K562 (cell line): Measurements from ENCODE around the gene CFAP20DC. TPM values are rescaled to one million over a fixed set of nuclear protein-coding genes. Genes with fewer than 3 reads are reported as not detected.

Source experiments
- ATAC-seq: fragments of 200-7000 bp; cut with Tn5 transposase; 3 replicates; pipeline ENCODE4 v1.9.1; 2020; ENCODE audit warnings: moderate library complexity
- BruUV-seq: library from RNA; stranded (reverse); fragments of 400-500 nt; replicated peaks from 2 replicates; lab custom pipeline; 2021; lab: Mats Ljungman, UMichigan
- CTCF ChIA-PET: fragments of 300-600 bp; formaldehyde crosslinking; extraction: SDS; loops from one replicate; lab custom pipeline; 2021; ENCODE audit warnings: low intra/inter-chr PET ratio; lab: Yijun Ruan, JAX
- POLR2A ChIA-PET: fragments of 300-600, 350-650 bp; sonication (Branson Sonifier 250); formaldehyde crosslinking; extraction: SDS; loops from one replicate; lab custom pipeline; 2021; ENCODE audit warnings: antibody characterized with exemption, inconsistent platforms; lab: Yijun Ruan, JAX
- DNase-seq, 4 experiments: peaks; one replicate each; pipeline versions ENCODE4 v3.0.0 to v3.0.0-alpha.2; 2011 to 2018; ENCODE audit warnings: low spot score in 3 of 4, mixed read lengths in 3 of 4; ENCODE audit errors: extremely low read depth in 1 of 4
- FAIRE-seq: peaks from 2 replicates; lab custom pipeline; 2011; peaks lifted over from hg19 to GRCh38; lab: Jason Lieb, UNC
- H2AFZ ChIP-seq: 2 replicates; pipeline ENCODE4 v1.6.0; 2011; ENCODE audit warnings: low read depth, low read length, control low read depth, inconsistent platforms
- H3K27ac ChIP-seq: fragments of 200-600 bp; 3 replicates; pipeline ENCODE4 v1.8.0; 2011; ENCODE audit warnings: low read depth, mild to moderate bottlenecking, control low read depth, inconsistent platforms, low read length, moderate library complexity, mixed read lengths; ENCODE audit errors: extremely low read depth
- H3K27me3 ChIP-seq, 2 experiments: fragments of 300-600 bp in 1 of 2; 2 replicates in 1 of 2; 3 replicates in 1 of 2; pipeline versions ENCODE4 v1.6.0 to v1.8.0; 2011; ENCODE audit warnings: inconsistent platforms in 2 of 2, low read length in 2 of 2, mild to moderate bottlenecking in 1 of 2, mixed read lengths in 1 of 2, moderate library complexity in 1 of 2; ENCODE audit not compliant: control insufficient read depth in 2 of 2, insufficient read depth in 2 of 2
- H3K36me3 ChIP-seq: fragments of 300-600 bp; 3 replicates; pipeline ENCODE4 v1.8.0; 2011; ENCODE audit warnings: mild to moderate bottlenecking, low read length, inconsistent platforms; ENCODE audit not compliant: control insufficient read depth, insufficient read depth
- H3K4me1 ChIP-seq, 2 experiments: fragments of 200-600 bp in 1 of 2; replicated peaks in 1 of 2; 2 replicates in 1 of 2; 3 replicates in 1 of 2; pipeline versions ENCODE4 v1.5.1 to v1.8.0; 2011; ENCODE audit warnings: inconsistent platforms in 2 of 2, low read length in 2 of 2, mild to moderate bottlenecking in 1 of 2, mixed read lengths in 1 of 2, moderate library complexity in 1 of 2; ENCODE audit not compliant: control insufficient read depth in 2 of 2, insufficient read depth in 2 of 2
- H3K4me2 ChIP-seq: 2 replicates; pipeline ENCODE4 v1.6.1; 2011; ENCODE audit warnings: low read length, control low read depth, inconsistent platforms, mixed read lengths; ENCODE audit not compliant: insufficient read depth
- H3K4me3 ChIP-seq: fragments of 200-600 bp; sonication (generic), shearing (Covaris generic); 2 replicates; pipeline ENCODE4 v1.5.1; 2016; ENCODE audit warnings: control low read depth, inconsistent platforms
- H3K79me2 ChIP-seq: fragments of 200-600 bp; 3 replicates; pipeline ENCODE4 v1.8.0; 2011; ENCODE audit warnings: low read length, inconsistent platforms; ENCODE audit not compliant: control insufficient read depth, insufficient read depth
- H3K9ac ChIP-seq, 2 experiments: 2 replicates each; pipeline versions ENCODE4 v1.6.0 to v1.6.1; 2011; ENCODE audit warnings: low read depth in 2 of 2, low read length in 2 of 2, control low read depth in 1 of 2, inconsistent platforms in 1 of 2, mild to moderate bottlenecking in 1 of 2, mixed read lengths in 1 of 2; ENCODE audit not compliant: insufficient read depth in 1 of 2
- H3K9me1 ChIP-seq: one replicate; pipeline ENCODE4 v1.6.0; 2011; ENCODE audit warnings: inconsistent platforms, mild to moderate bottlenecking, low read length, moderate library complexity; ENCODE audit not compliant: control insufficient read depth, insufficient read depth
- H3K9me3 ChIP-seq: replicated peaks from 2 replicates; pipeline ENCODE4 v1.5.1; 2011; ENCODE audit warnings: low read depth, low read length, inconsistent platforms; ENCODE audit not compliant: control insufficient read depth, insufficient read depth
- H4K20me1 ChIP-seq: replicated peaks from 2 replicates; pipeline ENCODE4 v1.6.1; 2011; ENCODE audit warnings: low read length, inconsistent platforms, mixed read lengths; ENCODE audit not compliant: control insufficient read depth, insufficient read depth
- CBX1 ChIP-seq: sonication (generic); IDR thresholded peaks from 2 replicates; pipeline ENCODE4 v1.6.1; 2016; ENCODE audit warnings: antibody characterized with exemption, low read depth, mild to moderate bottlenecking
- ELF4 ChIP-seq: fragments of 450-650 bp; formaldehyde crosslinking; IDR thresholded peaks from 2 replicates; pipeline ENCODE4 v1.4.0; 2022; ENCODE audit warnings: missing genetic modification characterization
- HDAC2 ChIP-seq: fragments of 450-650 bp; IDR thresholded peaks from 2 replicates; pipeline ENCODE4 v1.6.1; 2016; ENCODE audit warnings: mild to moderate bottlenecking
- HDAC6 ChIP-seq: IDR thresholded peaks from 2 replicates; pipeline ENCODE4 v1.6.1; 2012; ENCODE audit warnings: low read depth, mild to moderate bottlenecking, control low read depth, inconsistent platforms, low read length, moderate library complexity
- HNRNPL ChIP-seq: fragments of 200-400 bp; formaldehyde crosslinking; IDR thresholded peaks from 2 replicates; pipeline ENCODE4 v1.6.1; 2017; ENCODE audit warnings: low read depth, mild to moderate bottlenecking, low read length
- PHF21A ChIP-seq: fragments of 450-650 bp; IDR thresholded peaks from 2 replicates; pipeline ENCODE4 v1.6.1; 2017; ENCODE audit warnings: low read depth, borderline replicate concordance
- RNF2 ChIP-seq: sonication (generic); IDR thresholded peaks from 2 replicates; pipeline ENCODE4 v1.6.1; 2016
- STAT5A ChIP-seq: IDR thresholded peaks from 2 replicates; pipeline ENCODE4 v1.6.1; 2012; ENCODE audit warnings: low read length, inconsistent platforms, borderline replicate concordance
- TAF7 ChIP-seq: fragments of 450-650 bp; IDR thresholded peaks from 2 replicates; pipeline ENCODE4 v1.6.1; 2016; ENCODE audit warnings: missing genetic modification characterization, missing compliant biosample characterization
- U2AF2 ChIP-seq: fragments of 200-400 bp; formaldehyde crosslinking; optimal IDR thresholded peaks from 2 replicates; pipeline ENCODE3; 2017; ENCODE audit warnings: low read depth, mild to moderate bottlenecking, low read length
- WHSC1 ChIP-seq: IDR thresholded peaks from one replicate; pipeline ENCODE4 v1.6.1; 2012; ENCODE audit warnings: low read length, control low read depth, inconsistent platforms
- ZC3H8 ChIP-seq: fragments of 450-650 bp; IDR thresholded peaks from 2 replicates; pipeline ENCODE4 v1.6.1; 2017
- ZKSCAN3 ChIP-seq: fragments of 250-450 bp; sonication (Bioruptor Pico); IDR thresholded peaks from 2 replicates; pipeline ENCODE4 v1.4.0; 2020
- ZNF232 ChIP-seq: sonication (generic); formaldehyde crosslinking; IDR thresholded peaks from 2 replicates; pipeline ENCODE4 v1.8.0; 2022; ENCODE audit warnings: mild to moderate bottlenecking, missing genetic modification reagents
- ZNF584 ChIP-seq: fragments of 200-800 bp; sonication (Bioruptor generic); IDR thresholded peaks from 2 replicates; pipeline ENCODE4 v1.6.1; 2016; ENCODE audit warnings: low read depth, mild to moderate bottlenecking, missing genetic modification characterization, missing compliant biosample characterization
- ZNF707 ChIP-seq: fragments of 250-450 bp; sonication (Bioruptor Pico); conservative IDR thresholded peaks from 2 replicates; pipeline ENCODE4 v1.8.0; 2022; ENCODE audit warnings: inconsistent platforms, mild to moderate bottlenecking, moderate library complexity
- WGBS: fragments of 100-300 bp; shearing (Covaris generic); methylation state at CpG from one replicate; pipeline ENCODE4 v1.1.6; 2016; ENCODE audit warnings: low coverage, mixed read lengths; ENCODE audit not compliant: insufficient coverage; ENCODE audit errors: missing lambda C conversion rate; 5-methylcytosine and 5-hydroxymethylcytosine counted together
- in situ Hi-C: fragments of 300-500 bp; cut with MboI; formaldehyde crosslinking; loops from 4 replicates; pipeline ENCODE4 v1.15.0; 2018; ENCODE audit warnings: inconsistent platforms, mixed read lengths
- intact Hi-C: fragments of 100-400 bp; cut with micrococcal nuclease; formaldehyde crosslinking; loops from 2 replicates; pipeline ENCODE4 v1.14.2; 2022
- polyA plus RNA-seq, 8 experiments: library from polyadenylated mRNA; depleted of rRNA in 4 of 8; stranded (reverse) in 5 of 8; unstranded in 3 of 8; fragments of >200 nt; fragmentation: Nextera tagmentation in 2 of 8; fragmentation: Illumina TruSeq in 1 of 8; extraction: Ambion mirVana in 2 of 8; extraction: Trizol in 1 of 8; gene quantifications; 2 replicates each; pipeline versions ENCODE4 v1.2.1 to v1.2.3, GENCODE V29; 2011 to 2014; ENCODE audit warnings: inconsistent platforms in 1 of 8, missing spikeins in 1 of 8
- total RNA-seq, 7 experiments: library from RNA; depleted of rRNA in 6 of 7; stranded (reverse); fragments of >200 nt in 6 of 7; fragmentation: Illumina TruSeq in 2 of 7; extraction: Trizol in 2 of 7; gene quantifications; 2 replicates each; pipeline versions ENCODE4 v1.2.1 to v1.2.3, GENCODE V29; 2011 to 2021; ENCODE audit warnings: low replicate concordance in 1 of 7
- TF ChIP-seq, protein P1 (sequence below): fragments of 250-450 bp; sonication (Bioruptor Pico); IDR thresholded peaks from 2 replicates; pipeline ENCODE4 v1.4.0; 2020; ENCODE audit warnings: mild to moderate bottlenecking, moderate library complexity
- TF ChIP-seq, protein P2 (sequence below): fragments of 450-650 bp; IDR thresholded peaks from one replicate; pipeline ENCODE4 v1.6.1; 2018; ENCODE audit warnings: mild to moderate bottlenecking, moderate library complexity; ENCODE audit not compliant: partially characterized antibody

The CFAP20DC gene
- total and polyA plus RNA-seq, 9 of the 15 experiments (the other 6 are each of a cell fraction or from before 2014, with no cell fraction given): 1.6 to 5.9 (median 4.6) TPM

DNA sequence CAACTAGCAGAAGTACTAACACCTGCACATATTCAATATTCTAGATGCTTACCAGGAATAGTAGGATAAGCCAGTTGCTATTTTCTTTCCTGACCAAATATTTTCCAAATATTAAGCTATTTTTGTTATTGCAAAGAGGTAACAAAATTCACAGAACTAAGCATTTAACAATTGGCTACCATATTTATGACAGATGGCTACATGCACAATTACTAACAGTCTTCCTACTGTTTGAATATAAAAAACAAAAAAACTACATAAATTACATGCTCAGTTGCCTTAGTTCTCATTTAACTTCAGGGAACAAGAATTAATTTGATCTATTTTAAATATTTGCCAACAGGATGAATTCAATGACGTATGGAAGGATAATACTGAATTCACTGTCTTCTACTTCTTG lies 36.2 kb downstream of the CFAP20DC start:
- BruUV-seq: no TSS peak
- TF ChIP-seq ZC3H8: no peak
- TF ChIP-seq, protein P1, sequence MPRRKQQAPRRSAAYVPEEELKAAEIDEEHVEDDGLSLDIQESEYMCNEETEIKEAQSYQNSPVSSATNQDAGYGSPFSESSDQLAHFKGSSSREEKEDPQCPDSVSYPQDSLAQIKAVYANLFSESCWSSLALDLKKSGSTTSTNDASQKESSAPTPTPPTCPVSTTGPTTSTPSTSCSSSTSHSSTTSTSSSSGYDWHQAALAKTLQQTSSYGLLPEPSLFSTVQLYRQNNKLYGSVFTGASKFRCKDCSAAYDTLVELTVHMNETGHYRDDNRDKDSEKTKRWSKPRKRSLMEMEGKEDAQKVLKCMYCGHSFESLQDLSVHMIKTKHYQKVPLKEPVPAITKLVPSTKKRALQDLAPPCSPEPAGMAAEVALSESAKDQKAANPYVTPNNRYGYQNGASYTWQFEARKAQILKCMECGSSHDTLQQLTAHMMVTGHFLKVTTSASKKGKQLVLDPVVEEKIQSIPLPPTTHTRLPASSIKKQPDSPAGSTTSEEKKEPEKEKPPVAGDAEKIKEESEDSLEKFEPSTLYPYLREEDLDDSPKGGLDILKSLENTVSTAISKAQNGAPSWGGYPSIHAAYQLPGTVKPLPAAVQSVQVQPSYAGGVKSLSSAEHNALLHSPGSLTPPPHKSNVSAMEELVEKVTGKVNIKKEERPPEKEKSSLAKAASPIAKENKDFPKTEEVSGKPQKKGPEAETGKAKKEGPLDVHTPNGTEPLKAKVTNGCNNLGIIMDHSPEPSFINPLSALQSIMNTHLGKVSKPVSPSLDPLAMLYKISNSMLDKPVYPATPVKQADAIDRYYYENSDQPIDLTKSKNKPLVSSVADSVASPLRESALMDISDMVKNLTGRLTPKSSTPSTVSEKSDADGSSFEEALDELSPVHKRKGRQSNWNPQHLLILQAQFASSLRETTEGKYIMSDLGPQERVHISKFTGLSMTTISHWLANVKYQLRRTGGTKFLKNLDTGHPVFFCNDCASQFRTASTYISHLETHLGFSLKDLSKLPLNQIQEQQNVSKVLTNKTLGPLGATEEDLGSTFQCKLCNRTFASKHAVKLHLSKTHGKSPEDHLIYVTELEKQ (CRISPR knock-in tag): no peak
- no peak for TF ChIP-seq ZNF232 (CRISPR knock-in tag)
- TF ChIP-seq HDAC2: no peak
- TF ChIP-seq, protein P2, sequence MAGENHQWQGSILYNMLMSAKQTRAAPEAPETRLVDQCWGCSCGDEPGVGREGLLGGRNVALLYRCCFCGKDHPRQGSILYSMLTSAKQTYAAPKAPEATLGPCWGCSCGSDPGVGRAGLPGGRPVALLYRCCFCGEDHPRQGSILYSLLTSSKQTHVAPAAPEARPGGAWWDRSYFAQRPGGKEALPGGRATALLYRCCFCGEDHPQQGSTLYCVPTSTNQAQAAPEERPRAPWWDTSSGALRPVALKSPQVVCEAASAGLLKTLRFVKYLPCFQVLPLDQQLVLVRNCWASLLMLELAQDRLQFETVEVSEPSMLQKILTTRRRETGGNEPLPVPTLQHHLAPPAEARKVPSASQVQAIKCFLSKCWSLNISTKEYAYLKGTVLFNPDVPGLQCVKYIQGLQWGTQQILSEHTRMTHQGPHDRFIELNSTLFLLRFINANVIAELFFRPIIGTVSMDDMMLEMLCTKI: no peak
- no peak for TF ChIP-seq ZKSCAN3 (CRISPR knock-in tag)
- TF ChIP-seq STAT5A: no peak
- no peak for TF ChIP-seq TAF7 (tag)
- no peak for TF ChIP-seq HDAC6
- no peak for TF ChIP-seq RNF2
- TF ChIP-seq ZNF707: no peak
- no peak for TF ChIP-seq U2AF2
- no peak for TF ChIP-seq ELF4 (CRISPR knock-in tag)
- TF ChIP-seq HNRNPL: no peak
- no peak for TF ChIP-seq WHSC1
- TF ChIP-seq CBX1: no peak
- TF ChIP-seq PHF21A: no peak
- TF ChIP-seq ZNF584 (CRISPR knock-in tag): no peak

More for the DNA sequence above, 36.2 kb downstream of the CFAP20DC start:
- Histone ChIP-seq H3K9me3 (no peaks in the 10 kb centered on the region), H3K9ac (no peak overlapping the region), H3K27ac (no peak overlapping the region), H3K27me3 (no peaks in the 10 kb centered on the region; a peak in 1 of 5 replicates), H3K4me1 (no peaks in the 10 kb centered on the region), H4K20me1 (no peaks in the 10 kb centered on the region), H3K79me2 (no peaks in the 10 kb centered on the region), H3K4me2 (no peak overlapping the region), H3K36me3 (no peaks in the 10 kb centered on the region), H2AFZ (no peak overlapping the region), H3K4me3 (no peak overlapping the region), H3K9me1 (no peaks in the 10 kb centered on the region)
- 13% methylated on average over 1 of the region's 1 CpG for WGBS
- POLR2A ChIA-PET: no interaction called here
- FAIRE-seq: no peak
- CTCF ChIA-PET: no interaction called here
- no peak for DNase-seq
- no peak for ATAC-seq
- intact Hi-C loops: no loop called here
- in situ Hi-C loops: no loop called here
